ENCODE results near the gene LYPD8. TPM values are rescaled to one million over a fixed set of nuclear protein-coding genes. Genes with fewer than 3 reads are reported as not detected.
"Not testable (repeated sequence)": the region's sequence is repeated elsewhere in the genome, so short reads cannot be mapped to it uniquely, and the experiment has no call there.

LYPD8 gene
- total RNA-seq, 4 donors from 2014 or later = not detected

GRCh38 chr1:248798791-248799190 is 43.2 kb upstream of the LYPD8 start:
- no peak for DNase-seq (ENCODE audit: low spot score in 2 of 2)
- WGBS = 87% methylated on average over 3 of the region's 3 CpGs
- H3K4me1 ChIP-seq = no peaks in the 10 kb centered on the region
- no peak overlapping the region for H3K27ac ChIP-seq
- no peaks in the 10 kb centered on the region for H3K27me3 ChIP-seq
- no peak overlapping the region for H3K4me3 ChIP-seq
- no peaks in the 10 kb centered on the region for H3K9me3 ChIP-seq
- H3K36me3 ChIP-seq = no peaks in the 10 kb centered on the region
- TF ChIP-seq POLR2AphosphoS5 (IDR thresholded peaks at IDR 0.05) (no peak), POLR2A (IDR thresholded peaks at IDR 0.05) (no peak), CTCF (IDR thresholded peaks at IDR 0.05) (no peak), EP300 (IDR thresholded peaks at IDR 0.05) (no peak)

GRCh38 chr1:248794663-248795062 is 39.1 kb upstream of the LYPD8 start:
- H3K4me3 ChIP-seq; DNase-seq (ENCODE audit: low spot score in 2 of 2); H3K27ac ChIP-seq; H3K9me3 ChIP-seq; H3K27me3 ChIP-seq; H3K36me3 ChIP-seq; H3K4me1 ChIP-seq: not testable (repeated sequence)
- WGBS = 87% methylated on average over 5 of the region's 5 CpGs

- no peak overlapping the region for H3K27ac ChIP-seq
- peaks cover 3% of the 10 kb centered on the region for H3K4me1 ChIP-seq
- H3K27me3 ChIP-seq = no peaks in the 10 kb centered on the region
- no peaks in the 10 kb centered on the region for H3K36me3 ChIP-seq
- TF ChIP-seq POLR2A (IDR thresholded peaks at IDR 0.05) (no peak), EP300 (IDR thresholded peaks at IDR 0.05) (no peak), CTCF (IDR thresholded peaks at IDR 0.05) (no peak), POLR2AphosphoS5 (IDR thresholded peaks at IDR 0.05) (no peak)
- no peak for DNase-seq (ENCODE audit: low spot score in 2 of 2)
- H3K4me3 ChIP-seq = no peak overlapping the region
- H3K9me3 ChIP-seq = no peaks in the 10 kb centered on the region
Measured at GRCh38 chr1:248793592-248793991, 38.0 kb upstream of the LYPD8 start.

- WGBS = 88% methylated on average over 5 of the region's 5 CpGs
- no peaks in the 10 kb centered on the region for H3K36me3 ChIP-seq
- no peak overlapping the region for H3K27ac ChIP-seq
- DNase-seq (ENCODE audit: low spot score in 2 of 2) = no peak
- no peaks in the 10 kb centered on the region for H3K27me3 ChIP-seq
- no peaks in the 10 kb centered on the region for H3K9me3 ChIP-seq
- H3K4me3 ChIP-seq = no peak overlapping the region
- peaks cover 5% of the 10 kb centered on the region for H3K4me1 ChIP-seq
- TF ChIP-seq POLR2AphosphoS5 (IDR thresholded peaks at IDR 0.05) (no peak), EP300 (IDR thresholded peaks at IDR 0.05) (no peak), POLR2A (IDR thresholded peaks at IDR 0.05) (no peak), CTCF (IDR thresholded peaks at IDR 0.05) (no peak)
Measured at GRCh38 chr1:248792342-248792741, 36.8 kb upstream of the LYPD8 start.

- TF ChIP-seq POLR2A (IDR thresholded peaks at IDR 0.05) = no peak
- TF ChIP-seq EP300 (IDR thresholded peaks at IDR 0.05) = no peak
- H3K27me3 ChIP-seq = no peaks in the 10 kb centered on the region
- no peak for DNase-seq (ENCODE audit: low spot score in 2 of 2)
- peaks cover 5% of the 10 kb centered on the region for H3K4me1 ChIP-seq
- 84% methylated on average over 4 of the region's 4 CpGs for WGBS
- no peaks in the 10 kb centered on the region for H3K9me3 ChIP-seq
- no peaks in the 10 kb centered on the region for H3K36me3 ChIP-seq
- H3K4me3 ChIP-seq = no peak overlapping the region
- H3K27ac ChIP-seq = no peak overlapping the region
Measured at GRCh38 chr1:248791010-248791409, 35.5 kb upstream of the LYPD8 start.

GRCh38 chr1:248790456-248790855 is 34.9 kb upstream of the LYPD8 start:
- Histone ChIP-seq H3K4me1 (peaks cover 5% of the 10 kb centered on the region), H3K27me3 (no peaks in the 10 kb centered on the region), H3K27ac (no peak overlapping the region), H3K9me3 (no peaks in the 10 kb centered on the region), H3K4me3 (no peak overlapping the region), H3K36me3 (no peaks in the 10 kb centered on the region)
- no peak for TF ChIP-seq POLR2AphosphoS5 (IDR thresholded peaks at IDR 0.05)
- no peak for TF ChIP-seq EP300 (IDR thresholded peaks at IDR 0.05)
- TF ChIP-seq CTCF (IDR thresholded peaks at IDR 0.05) = no peak
- no peak for TF ChIP-seq POLR2A (IDR thresholded peaks at IDR 0.05)
- 77% methylated on average over 5 of the region's 5 CpGs for WGBS
- DNase-seq (ENCODE audit: low spot score in 2 of 2) = no peak

GRCh38 chr1:248789337-248789736 is 33.8 kb upstream of the LYPD8 start:
- H3K4me3 ChIP-seq; H3K36me3 ChIP-seq; H3K27me3 ChIP-seq; H3K4me1 ChIP-seq; H3K9me3 ChIP-seq; H3K27ac ChIP-seq; DNase-seq (ENCODE audit: low spot score in 2 of 2): not testable (repeated sequence)
- 50% methylated on average over 2 of the region's 2 CpGs for WGBS
